Measurements from ENCODE around the gene ALDH1A2. TPM values are rescaled to one million over a fixed set of nuclear protein-coding genes. Genes with fewer than 3 reads are reported as not detected.

The ALDH1A2 gene
- total and polyA plus RNA-seq, 4 donors: 23.4 to 78.6 (median 26.2) TPM

GRCh38 chr15:58062175-58062574 is 3.3 kb downstream of the ALDH1A2 start:
- peaks cover 77% of the 10 kb centered on the region for H3K27me3 ChIP-seq (ENCODE audit: control insufficient read depth, insufficient read depth, low read length)
- H3K4me3 ChIP-seq (ENCODE audit: low read depth, low read length): no peak overlapping the region
- WGBS (ENCODE audit: insufficient coverage): 49% methylated on average over 4 of the region's 5 CpGs
- DNase-seq (ENCODE audit: low read depth in 4 of 6, low spot score in 6 of 6): no peak
- no peaks in the 10 kb centered on the region for H3K36me3 ChIP-seq (ENCODE audit: control insufficient read depth, insufficient read depth, low read length)
- no peak overlapping the region for H3K27ac ChIP-seq (ENCODE audit: low read depth, low read length)
- H3K9me3 ChIP-seq (ENCODE audit: control insufficient read depth, insufficient read depth, low read length): no peaks in the 10 kb centered on the region
- H3K4me1 ChIP-seq (ENCODE audit: control insufficient read depth, insufficient read depth, low read length): peaks cover 17% of the 10 kb centered on the region

- H3K9me3 ChIP-seq (ENCODE audit: control insufficient read depth, insufficient read depth, low read length): no peaks in the 10 kb centered on the region
- peaks cover 8% of the 10 kb centered on the region for H3K4me1 ChIP-seq (ENCODE audit: control insufficient read depth, insufficient read depth, low read length)
- no peak overlapping the region for H3K27ac ChIP-seq (ENCODE audit: low read depth, low read length)
- H3K4me3 ChIP-seq (ENCODE audit: low read depth, low read length): no peak overlapping the region
- WGBS (ENCODE audit: insufficient coverage): no CpG with 5 or more reads among the region's 1 CpG
- no peak for DNase-seq (ENCODE audit: low read depth in 4 of 6, low spot score in 6 of 6)
- peaks cover 64% of the 10 kb centered on the region for H3K27me3 ChIP-seq (ENCODE audit: control insufficient read depth, insufficient read depth, low read length)
- no peaks in the 10 kb centered on the region for H3K36me3 ChIP-seq (ENCODE audit: control insufficient read depth, insufficient read depth, low read length)
These were observed 4.9 kb downstream of the ALDH1A2 start for GRCh38 chr15:58060575-58060974.

- Histone ChIP-seq H3K4me1 (ENCODE audit: control insufficient read depth, insufficient read depth, low read length) (no peaks in the 10 kb centered on the region), H3K27ac (ENCODE audit: low read depth, low read length) (no peak overlapping the region), H3K27me3 (ENCODE audit: control insufficient read depth, insufficient read depth, low read length) (peaks cover 45% of the 10 kb centered on the region), H3K36me3 (ENCODE audit: control insufficient read depth, insufficient read depth, low read length) (no peaks in the 10 kb centered on the region), H3K9me3 (ENCODE audit: control insufficient read depth, insufficient read depth, low read length) (no peaks in the 10 kb centered on the region), H3K4me3 (ENCODE audit: low read depth, low read length) (no peak overlapping the region)
- DNase-seq (ENCODE audit: low read depth in 4 of 6, low spot score in 6 of 6): no peak
- WGBS (ENCODE audit: insufficient coverage): no CpG with 5 or more reads among the region's 2 CpGs
These were observed 6.8 kb downstream of the ALDH1A2 start for GRCh38 chr15:58058729-58059128.

- H3K27me3 ChIP-seq (ENCODE audit: control insufficient read depth, insufficient read depth, low read length): peaks cover 39% of the 10 kb centered on the region
- no peak for DNase-seq (ENCODE audit: low read depth in 4 of 6, low spot score in 6 of 6)
- H3K36me3 ChIP-seq (ENCODE audit: control insufficient read depth, insufficient read depth, low read length): no peaks in the 10 kb centered on the region
- H3K9me3 ChIP-seq (ENCODE audit: control insufficient read depth, insufficient read depth, low read length): no peaks in the 10 kb centered on the region
- no peak overlapping the region for H3K27ac ChIP-seq (ENCODE audit: low read depth, low read length)
- no peak overlapping the region for H3K4me3 ChIP-seq (ENCODE audit: low read depth, low read length)
- no CpG with 5 or more reads among the region's 3 CpGs for WGBS (ENCODE audit: insufficient coverage)
- no peaks in the 10 kb centered on the region for H3K4me1 ChIP-seq (ENCODE audit: control insufficient read depth, insufficient read depth, low read length)
These were observed 7.4 kb downstream of the ALDH1A2 start for GRCh38 chr15:58058073-58058472.

GRCh38 chr15:58057559-58057958 is 8.0 kb downstream of the ALDH1A2 start:
- H3K4me3 ChIP-seq (ENCODE audit: low read depth, low read length): no peak overlapping the region
- no peaks in the 10 kb centered on the region for H3K36me3 ChIP-seq (ENCODE audit: control insufficient read depth, insufficient read depth, low read length)
- no peaks in the 10 kb centered on the region for H3K9me3 ChIP-seq (ENCODE audit: control insufficient read depth, insufficient read depth, low read length)
- no peaks in the 10 kb centered on the region for H3K4me1 ChIP-seq (ENCODE audit: control insufficient read depth, insufficient read depth, low read length)
- H3K27ac ChIP-seq (ENCODE audit: low read depth, low read length): no peak overlapping the region
- no peak for DNase-seq (ENCODE audit: low read depth in 4 of 6, low spot score in 6 of 6)
- H3K27me3 ChIP-seq (ENCODE audit: control insufficient read depth, insufficient read depth, low read length): peaks cover 34% of the 10 kb centered on the region
- no CpG with 5 or more reads among the region's 1 CpG for WGBS (ENCODE audit: insufficient coverage)

- no CpG with 5 or more reads among the region's 4 CpGs for WGBS (ENCODE audit: insufficient coverage)
- Histone ChIP-seq H3K27me3 (ENCODE audit: control insufficient read depth, insufficient read depth, low read length) (peaks cover 19% of the 10 kb centered on the region), H3K36me3 (ENCODE audit: control insufficient read depth, insufficient read depth, low read length) (no peaks in the 10 kb centered on the region)
These were observed 9.5 kb downstream of the ALDH1A2 start for GRCh38 chr15:58056015-58056414.

GRCh38 chr15:58053315-58054153 is 12.0 kb downstream of the ALDH1A2 start:
- WGBS (ENCODE audit: insufficient coverage): 47% methylated on average over 1 of the region's 4 CpGs
- DNase-seq (ENCODE audit: low read depth in 4 of 6, low spot score in 6 of 6): peak in 2 of 6 donors; percentile 4 to 83
- Histone ChIP-seq H3K4me1 (ENCODE audit: control insufficient read depth, insufficient read depth, low read length) (no peaks in the 10 kb centered on the region), H3K27ac (ENCODE audit: low read depth, low read length) (no peak overlapping the region), H3K36me3 (ENCODE audit: control insufficient read depth, insufficient read depth, low read length) (no peaks in the 10 kb centered on the region), H3K27me3 (ENCODE audit: control insufficient read depth, insufficient read depth, low read length) (peaks cover 8% of the 10 kb centered on the region), H3K4me3 (ENCODE audit: low read depth, low read length) (no peak overlapping the region), H3K9me3 (ENCODE audit: control insufficient read depth, insufficient read depth, low read length) (no peaks in the 10 kb centered on the region)

More at GRCh38 chr15:58056015-58056414, 9.5 kb downstream of the ALDH1A2 start:
- H3K4me3 ChIP-seq (ENCODE audit: low read depth, low read length): no peak overlapping the region
- H3K9me3 ChIP-seq (ENCODE audit: control insufficient read depth, insufficient read depth, low read length): no peaks in the 10 kb centered on the region
- H3K4me1 ChIP-seq (ENCODE audit: control insufficient read depth, insufficient read depth, low read length): no peaks in the 10 kb centered on the region
- H3K27ac ChIP-seq (ENCODE audit: low read depth, low read length): no peak overlapping the region
- DNase-seq (ENCODE audit: low read depth in 4 of 6, low spot score in 6 of 6): no peak

GRCh38 chr15:58052334-58052733 is 13.2 kb downstream of the ALDH1A2 start:
- DNase-seq (ENCODE audit: low read depth in 4 of 6, low spot score in 6 of 6): no peak

GRCh38 chr15:58049520-58050227 is 15.8 kb downstream of the ALDH1A2 start:
- no peak for DNase-seq (ENCODE audit: low read depth in 4 of 6, low spot score in 6 of 6)
- Histone ChIP-seq H3K36me3 (ENCODE audit: control insufficient read depth, insufficient read depth, low read length) (no peaks in the 10 kb centered on the region), H3K4me1 (ENCODE audit: control insufficient read depth, insufficient read depth, low read length) (no peaks in the 10 kb centered on the region), H3K9me3 (ENCODE audit: control insufficient read depth, insufficient read depth, low read length) (no peaks in the 10 kb centered on the region), H3K4me3 (ENCODE audit: low read depth, low read length) (no peak overlapping the region), H3K27me3 (ENCODE audit: control insufficient read depth, insufficient read depth, low read length) (no peaks in the 10 kb centered on the region), H3K27ac (ENCODE audit: low read depth, low read length) (no peak overlapping the region)
- WGBS (ENCODE audit: insufficient coverage): no CpG with 5 or more reads among the region's 3 CpGs

More at GRCh38 chr15:58052334-58052733, 13.2 kb downstream of the ALDH1A2 start:
- H3K27ac ChIP-seq (ENCODE audit: low read depth, low read length): no peak overlapping the region
- no peaks in the 10 kb centered on the region for H3K9me3 ChIP-seq (ENCODE audit: control insufficient read depth, insufficient read depth, low read length)
- H3K4me3 ChIP-seq (ENCODE audit: low read depth, low read length): no peak overlapping the region
- no peaks in the 10 kb centered on the region for H3K4me1 ChIP-seq (ENCODE audit: control insufficient read depth, insufficient read depth, low read length)
- WGBS (ENCODE audit: insufficient coverage): no CpG with 5 or more reads among the region's 5 CpGs
- H3K36me3 ChIP-seq (ENCODE audit: control insufficient read depth, insufficient read depth, low read length): no peaks in the 10 kb centered on the region
- peaks cover 3% of the 10 kb centered on the region for H3K27me3 ChIP-seq (ENCODE audit: control insufficient read depth, insufficient read depth, low read length)
